Neural cell (in vitro differentiated cells): Measurements from ENCODE around the gene LEMD2. TPM values are rescaled to one million over a fixed set of nuclear protein-coding genes. Genes with fewer than 3 reads are reported as not detected.

Experiments
- H2AFZ ChIP-seq: fragments of 200-600, 300-800 bp; sonication (generic), shearing (Covaris generic); 2 replicates; pipeline ENCODE4 v1.6.0; 2014; ENCODE audit warnings: low read depth, mild to moderate bottlenecking, antibody characterized with exemption, low read length, moderate library complexity
- H3F3A ChIP-seq: fragments of 200-600 bp; shearing (Covaris generic); 2 replicates; pipeline ENCODE4 v1.6.1; 2016; ENCODE audit warnings: mild to moderate bottlenecking, moderate library complexity, mixed read lengths, antibody characterized with exemption, low read length; ENCODE audit not compliant: insufficient read depth, poor library complexity, severe bottlenecking
- H3K27ac ChIP-seq: fragments of 200-600, 300-800 bp; sonication (generic), shearing (Covaris generic); 2 replicates; pipeline ENCODE4 v1.5.1; 2014; ENCODE audit warnings: mild to moderate bottlenecking, low read length, moderate library complexity
- H3K27me3 ChIP-seq: fragments of 300-800, 200-600 bp; sonication (generic), shearing (Covaris generic); 2 replicates; pipeline ENCODE4 v1.6.0; 2014; ENCODE audit warnings: mild to moderate bottlenecking, low read depth, low read length, moderate library complexity; ENCODE audit not compliant: insufficient read depth
- H3K36me3 ChIP-seq: fragments of 300-800, 200-600 bp; sonication (generic), shearing (Covaris generic); 2 replicates; pipeline ENCODE4 v1.5.1; 2014; ENCODE audit warnings: mild to moderate bottlenecking, antibody characterized with exemption, low read length, moderate library complexity; ENCODE audit not compliant: insufficient read depth
- H3K4me2 ChIP-seq: fragments of 300-800, 200-600 bp; sonication (generic), shearing (Covaris generic); 2 replicates; pipeline ENCODE4 v1.6.0; 2014; ENCODE audit warnings: mild to moderate bottlenecking, low read length
- H3K4me3 ChIP-seq: fragments of 300-800, 200-600 bp; sonication (generic), shearing (Covaris generic); 2 replicates; pipeline ENCODE4 v1.5.1; 2014; ENCODE audit warnings: mild to moderate bottlenecking, low read length, moderate library complexity
- H3K79me2 ChIP-seq: fragments of 200-600 bp; shearing (Covaris generic); replicated peaks from 2 replicates; pipeline ENCODE4 v1.6.0; 2014; ENCODE audit warnings: mild to moderate bottlenecking, low read length, moderate library complexity; ENCODE audit not compliant: insufficient read depth
- H3K9ac ChIP-seq: fragments of 300-800, 200-600 bp; sonication (generic), shearing (Covaris generic); 2 replicates; pipeline ENCODE4 v1.6.1; 2016; ENCODE audit warnings: mild to moderate bottlenecking, low read length, mixed read lengths
- H3K9me2 ChIP-seq: fragments of 200-600 bp; shearing (Covaris generic); 2 replicates; pipeline ENCODE4 v1.6.1; 2016; ENCODE audit warnings: mild to moderate bottlenecking, low read length, mixed read lengths; ENCODE audit not compliant: insufficient read depth
- H3K9me3 ChIP-seq: fragments of 200-600, 300-800 bp; sonication (generic), shearing (Covaris generic); 2 replicates; pipeline ENCODE4 v1.6.1; 2016; ENCODE audit warnings: mild to moderate bottlenecking, mixed run types, low read length, moderate library complexity, mixed read lengths
- H4K20me1 ChIP-seq: fragments of 200-600 bp; shearing (Covaris generic); 2 replicates; pipeline ENCODE4 v1.6.1; 2016; ENCODE audit warnings: mild to moderate bottlenecking, mixed run types; ENCODE audit not compliant: insufficient read depth
- EP300 ChIP-seq: fragments of 450-650 bp; conservative IDR thresholded peaks from 2 replicates; pipeline ENCODE4 v1.6.1; 2014; ENCODE audit warnings: antibody characterized with exemption, mild to moderate bottlenecking, moderate library complexity; ENCODE audit not compliant: poor library complexity, severe bottlenecking
- EZH2 ChIP-seq: fragments of 200-600, 300-800 bp; shearing (Covaris generic), sonication (generic); IDR thresholded peaks from 2 replicates; pipeline ENCODE4 v1.6.1; 2014; ENCODE audit warnings: antibody characterized with exemption, low read length, borderline replicate concordance, mild to moderate bottlenecking; ENCODE audit not compliant: insufficient read depth, poor library complexity, severe bottlenecking
- MXI1 ChIP-seq: fragments of 450-650 bp; conservative IDR thresholded peaks from 2 replicates; pipeline ENCODE4 v1.6.1; 2014; ENCODE audit warnings: antibody characterized with exemption, mild to moderate bottlenecking; ENCODE audit not compliant: poor library complexity, severe bottlenecking
- POLR2AphosphoS5 ChIP-seq: IDR thresholded peaks from 2 replicates; pipeline ENCODE4 v1.6.1; 2012
- RAD21 ChIP-seq: fragments of 450-650 bp; conservative IDR thresholded peaks from 2 replicates; pipeline ENCODE4 v1.6.1; 2014; ENCODE audit warnings: antibody characterized with exemption, mild to moderate bottlenecking, moderate library complexity
- REST ChIP-seq: IDR thresholded peaks from 2 replicates; pipeline ENCODE4 v1.6.1; 2012; ENCODE audit warnings: borderline replicate concordance
- SMC3 ChIP-seq: fragments of 450-650 bp; conservative IDR thresholded peaks from 2 replicates; pipeline ENCODE4 v1.6.1; 2014; ENCODE audit warnings: antibody characterized with exemption, mild to moderate bottlenecking, moderate library complexity; ENCODE audit not compliant: poor library complexity
- TAF1 ChIP-seq: IDR thresholded peaks from 2 replicates; pipeline ENCODE4 v1.6.1; 2012; ENCODE audit warnings: low read depth
- polyA plus RNA-seq: library from polyadenylated mRNA; depleted of rRNA; stranded (reverse); fragments of >200 nt; gene quantifications from 2 replicates; pipeline ENCODE4 v1.2.3, GENCODE V29; 2014
- TF ChIP-seq, protein P1 (sequence below): fragments of 450-650 bp; IDR thresholded peaks from 2 replicates; pipeline ENCODE4 v1.5.1; 2014; ENCODE audit warnings: antibody characterized with exemption, mild to moderate bottlenecking, moderate library complexity; ENCODE audit not compliant: poor library complexity, severe bottlenecking

LEMD2 gene
- polyA plus RNA-seq, 1 donor from 2014 or later = 84.6 TPM

DNA sequence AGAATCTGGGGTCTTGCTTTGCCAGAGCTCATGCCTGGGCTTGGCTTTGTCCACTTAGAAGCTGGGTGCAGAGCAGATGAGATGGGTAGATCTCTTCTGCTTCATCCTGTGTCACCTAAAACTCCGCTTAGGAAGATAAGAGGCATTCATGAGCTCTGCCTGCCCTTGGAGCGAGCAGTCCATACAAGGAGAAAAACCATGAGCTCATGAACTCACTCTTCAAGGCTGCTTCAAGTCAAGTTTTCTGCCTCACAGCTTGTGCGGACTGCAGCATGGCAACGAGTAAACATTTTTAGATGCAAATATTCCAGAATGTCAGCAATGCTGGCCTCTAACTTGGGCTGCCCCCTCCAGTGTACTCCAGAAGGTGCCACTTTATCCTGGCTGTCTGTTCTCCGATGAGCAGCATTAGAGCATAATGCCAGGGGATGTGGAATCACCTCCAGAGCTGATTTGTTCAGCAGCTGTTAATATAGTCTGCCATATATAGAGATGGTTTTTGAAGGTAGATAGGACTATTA lies 66.8 kb downstream of the LEMD2 start:
- Histone ChIP-seq H3K9me2 (no peaks in the 10 kb centered on the region), H3K79me2 (no peaks in the 10 kb centered on the region), H2AFZ (no peak overlapping the region), H3K4me3 (no peak overlapping the region), H3K36me3 (no peaks in the 10 kb centered on the region), H4K20me1 (no peaks in the 10 kb centered on the region), H3K4me2 (no peak overlapping the region), H3K27ac (no peak overlapping the region), H3K9me3 (no peaks in the 10 kb centered on the region), H3K27me3 (no peaks in the 10 kb centered on the region), H3K9ac (no peak overlapping the region), H3F3A (no peaks in the 10 kb centered on the region)
- no peak for TF ChIP-seq MXI1
- no peak for TF ChIP-seq TAF1
- TF ChIP-seq, protein P1, sequence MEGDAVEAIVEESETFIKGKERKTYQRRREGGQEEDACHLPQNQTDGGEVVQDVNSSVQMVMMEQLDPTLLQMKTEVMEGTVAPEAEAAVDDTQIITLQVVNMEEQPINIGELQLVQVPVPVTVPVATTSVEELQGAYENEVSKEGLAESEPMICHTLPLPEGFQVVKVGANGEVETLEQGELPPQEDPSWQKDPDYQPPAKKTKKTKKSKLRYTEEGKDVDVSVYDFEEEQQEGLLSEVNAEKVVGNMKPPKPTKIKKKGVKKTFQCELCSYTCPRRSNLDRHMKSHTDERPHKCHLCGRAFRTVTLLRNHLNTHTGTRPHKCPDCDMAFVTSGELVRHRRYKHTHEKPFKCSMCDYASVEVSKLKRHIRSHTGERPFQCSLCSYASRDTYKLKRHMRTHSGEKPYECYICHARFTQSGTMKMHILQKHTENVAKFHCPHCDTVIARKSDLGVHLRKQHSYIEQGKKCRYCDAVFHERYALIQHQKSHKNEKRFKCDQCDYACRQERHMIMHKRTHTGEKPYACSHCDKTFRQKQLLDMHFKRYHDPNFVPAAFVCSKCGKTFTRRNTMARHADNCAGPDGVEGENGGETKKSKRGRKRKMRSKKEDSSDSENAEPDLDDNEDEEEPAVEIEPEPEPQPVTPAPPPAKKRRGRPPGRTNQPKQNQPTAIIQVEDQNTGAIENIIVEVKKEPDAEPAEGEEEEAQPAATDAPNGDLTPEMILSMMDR = no peak
- TF ChIP-seq POLR2AphosphoS5 = no peak
- TF ChIP-seq EP300 = no peak
- no peak for TF ChIP-seq RAD21
- TF ChIP-seq REST = no peak
- no peak for TF ChIP-seq SMC3
- TF ChIP-seq EZH2 = no peak

DNA sequence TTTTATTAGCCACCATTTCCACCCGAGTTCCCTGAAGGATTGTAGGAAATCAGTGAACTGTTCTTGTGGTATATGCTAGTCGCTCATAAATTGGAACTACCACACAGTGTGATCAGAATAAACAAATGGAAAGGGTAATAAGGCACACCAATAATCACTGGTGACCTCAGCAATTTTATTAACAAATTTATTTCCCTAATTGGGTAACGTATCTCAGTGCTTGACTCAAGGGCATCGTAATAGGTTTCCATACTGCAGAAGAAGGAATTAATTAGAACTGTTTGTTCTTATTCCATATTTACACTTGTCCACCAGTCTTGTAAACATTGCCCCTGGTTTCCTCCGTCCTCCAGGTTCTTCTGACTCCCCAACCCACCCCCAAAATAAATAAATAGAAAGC lies 67.4 kb downstream of the LEMD2 start:
- no peak overlapping the region for H2AFZ ChIP-seq
- H3K4me3 ChIP-seq = no peak overlapping the region
- no peaks in the 10 kb centered on the region for H3K79me2 ChIP-seq
- no peak overlapping the region for H3K27ac ChIP-seq
- no peaks in the 10 kb centered on the region for H3F3A ChIP-seq
- H4K20me1 ChIP-seq = no peaks in the 10 kb centered on the region
- no peak overlapping the region for H3K9ac ChIP-seq
- TF ChIP-seq RAD21 (no peak), EP300 (no peak)
- H3K36me3 ChIP-seq = no peaks in the 10 kb centered on the region
- H3K9me3 ChIP-seq = no peaks in the 10 kb centered on the region
- no peak overlapping the region for H3K4me2 ChIP-seq
- no peaks in the 10 kb centered on the region for H3K27me3 ChIP-seq
- no peaks in the 10 kb centered on the region for H3K9me2 ChIP-seq

Other genes starting within 250 kb of the LEMD2 start
- 15.4 and 21.9 TPM in 2 replicates for gene BAK1, start 208.9 kb downstream of the LEMD2 start, polyA plus RNA-seq
- gene ITPR3, start 167.8 kb downstream of the LEMD2 start, polyA plus RNA-seq = 0.11 and 0.16 TPM in 2 replicates
- 109 and 123 TPM in 2 replicates for gene UQCC2, start 77.4 kb downstream of the LEMD2 start, polyA plus RNA-seq
- not detected in 2 replicates for gene IP6K3, start 42.2 kb downstream of the LEMD2 start, polyA plus RNA-seq
- gene MLN, start 14.9 kb upstream of the LEMD2 start, polyA plus RNA-seq = not detected in 2 replicates